Lower leg skin (tissue), 4 donors: ENCODE measurements around the gene GRIK2. TPM values are rescaled to one million over a fixed set of nuclear protein-coding genes. Genes with fewer than 3 reads are reported as not detected.

Experiments used
- DNase-seq, 2 donors: peaks; one replicate each; pipeline ENCODE4 v3.0.0-alpha.2; 2019; ENCODE audit warnings: low spot score in 2 of 2
- H3K4me3 ChIP-seq: fragments of 200-600 bp; sonication (generic); 2 replicates; pipeline ENCODE4 v1.5.1; 2017; ENCODE audit warnings: mild to moderate bottlenecking, low read depth; ENCODE audit not compliant: poor library complexity, severe bottlenecking
- CTCF ChIP-seq, 3 donors: fragments of 450-650 bp; IDR thresholded peaks; one replicate each; pipeline ENCODE4 v1.5.1; 2016; ENCODE audit warnings: antibody characterized with exemption in 3 of 3, mild to moderate bottlenecking in 3 of 3, moderate library complexity in 2 of 3
- POLR2A ChIP-seq, 2 donors: fragments of 450-650 bp; IDR thresholded peaks; one replicate each; pipeline ENCODE4 v1.6.1; 2016 to 2017; ENCODE audit warnings: antibody characterized with exemption in 2 of 2, mild to moderate bottlenecking in 1 of 2, moderate library complexity in 1 of 2
- WGBS, 2 donors: methylation state at CpG; one replicate each; pipeline ENCODE4 v1.1.5; 2018; 5-methylcytosine and 5-hydroxymethylcytosine counted together
- intact Hi-C: fragments of 100-400 bp; cut with DNase I; formaldehyde crosslinking; loops from one replicate; pipeline ENCODE4 v1.15.0; 2023; ENCODE audit warnings: low total_unique reads
- total RNA-seq, 4 donors: library from RNA; depleted of rRNA; stranded (reverse); fragments of >200 nt; gene quantifications; one replicate each; pipeline ENCODE4 v1.1.0, GENCODE V29; 2016

GRIK2 gene
- total RNA-seq, 4 donors from 2014 or later, result 0.04 to 2.0 (median 0.60) TPM

GRCh38 chr6:101779051-101779844 is 385.7 kb downstream of the GRIK2 start:
- TF ChIP-seq CTCF (IDR thresholded peaks at IDR 0.05), result no peak
- no peak for TF ChIP-seq POLR2A (IDR thresholded peaks at IDR 0.05)
- DNase-seq, result no peak
- WGBS, 2 donors, result 78 to 83% methylated on average over 1 of the region's 1 CpG
- intact Hi-C loops, result no loop called here
- no peak overlapping the region for H3K4me3 ChIP-seq

- WGBS, 2 donors, result 90 to 100% methylated on average over 1 of the region's 1 CpG
- no peak for DNase-seq
- no peak overlapping the region for H3K4me3 ChIP-seq
- TF ChIP-seq POLR2A (IDR thresholded peaks at IDR 0.05) (no peak), CTCF (IDR thresholded peaks at IDR 0.05) (no peak)
- intact Hi-C loops, result no loop called here
Measured at GRCh38 chr6:101783287-101783686, 389.8 kb downstream of the GRIK2 start.

GRCh38 chr6:101784094-101784493 is 390.6 kb downstream of the GRIK2 start:
- intact Hi-C loops, result no loop called here
- TF ChIP-seq CTCF (IDR thresholded peaks at IDR 0.05) (no peak), POLR2A (IDR thresholded peaks at IDR 0.05) (no peak)
- 93 to 95% methylated on average over 2 of the region's 2 CpGs for WGBS, 2 donors
- no peak for DNase-seq
- H3K4me3 ChIP-seq, result no peak overlapping the region

GRCh38 chr6:101799531-101799930 is 406.0 kb downstream of the GRIK2 start:
- H3K4me3 ChIP-seq, result no peak overlapping the region
- TF ChIP-seq POLR2A (IDR thresholded peaks at IDR 0.05) (no peak), CTCF (IDR thresholded peaks at IDR 0.05) (no peak)
- DNase-seq, result no peak
- WGBS, 2 donors, result 63 to 74% methylated on average over 5 of the region's 5 CpGs
- intact Hi-C loops, result no loop called here

GRCh38 chr6:101800598-101800997 is 407.1 kb downstream of the GRIK2 start:
- WGBS, 2 donors, result 86 to 88% methylated on average over 3 of the region's 3 CpGs
- intact Hi-C loops, result no loop called here
- no peak overlapping the region for H3K4me3 ChIP-seq
- DNase-seq, result no peak
- TF ChIP-seq POLR2A (IDR thresholded peaks at IDR 0.05) (no peak), CTCF (IDR thresholded peaks at IDR 0.05) (no peak)

- no peak overlapping the region for H3K4me3 ChIP-seq
- 0 to 85% methylated on average over 1 of the region's 1 CpG for WGBS, 2 donors
- no peak for DNase-seq
- intact Hi-C loops, result no loop called here
- TF ChIP-seq CTCF (IDR thresholded peaks at IDR 0.05) (no peak), POLR2A (IDR thresholded peaks at IDR 0.05) (no peak)
Measured at GRCh38 chr6:101803136-101803535, 409.6 kb downstream of the GRIK2 start.
